Measurements from ENCODE around the gene CRYBG1. TPM values are rescaled to one million over a fixed set of nuclear protein-coding genes. Genes with fewer than 3 reads are reported as not detected.
A peak's percentile ranks its signal among the peaks of the same experiment; 100 is the strongest.

CRYBG1 gene
- total RNA-seq, 1 donor from 2014 or later = 18.2 TPM

DNA sequence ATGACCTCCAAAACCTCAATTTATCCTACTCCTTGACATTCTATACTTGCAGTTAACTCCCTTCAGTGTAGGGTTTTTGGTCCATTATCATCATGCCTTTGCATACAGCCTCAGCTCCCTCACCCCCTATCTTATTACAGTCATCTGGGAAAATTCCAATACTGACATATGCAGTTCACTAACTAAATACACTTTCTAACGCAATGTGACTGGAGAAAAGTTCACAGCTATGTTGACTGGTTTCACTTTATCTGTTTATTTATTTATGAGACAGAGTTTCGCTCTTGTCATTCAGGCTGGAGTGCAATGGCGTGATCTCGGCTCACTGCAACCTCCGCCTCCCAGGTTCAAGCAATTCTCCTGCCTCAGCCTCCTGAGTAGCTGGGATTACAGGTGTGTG lies 64.9 kb downstream of the CRYBG1 start:
- no peak for DNase-seq (ENCODE audit: low spot score)

DNA sequence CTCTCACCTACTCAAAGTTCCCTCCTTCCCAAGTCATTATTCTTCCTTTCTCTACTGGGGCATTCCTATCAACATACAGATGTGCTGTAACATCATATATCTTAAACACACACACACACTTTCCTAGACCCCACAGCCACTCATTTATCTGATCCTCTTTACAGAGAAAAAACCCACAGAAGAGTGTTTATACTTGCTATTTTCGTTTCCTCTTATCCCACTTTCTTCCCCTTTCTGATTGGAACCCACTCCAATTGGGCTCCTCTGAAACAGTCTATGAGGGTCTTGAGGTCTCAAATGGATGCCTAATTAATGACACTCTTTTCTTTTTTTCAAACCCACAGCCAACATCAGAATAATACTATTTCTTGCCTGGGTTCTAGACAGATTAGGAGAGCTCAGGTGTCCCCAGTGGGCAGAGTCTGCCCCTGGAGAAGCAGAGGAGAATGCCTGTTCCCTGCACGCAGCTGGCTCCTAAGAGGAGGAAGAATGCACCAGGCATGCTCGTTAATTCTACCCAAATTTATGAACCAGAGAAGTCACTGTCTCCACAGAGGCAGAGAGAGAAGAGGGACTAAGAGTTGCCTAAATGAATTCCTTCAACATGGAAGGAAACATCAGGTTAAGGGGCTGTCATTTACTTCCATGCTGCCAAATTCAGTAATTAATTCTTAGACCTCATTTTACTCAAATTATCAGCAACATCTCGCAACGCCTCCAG lies 65.9 kb downstream of the CRYBG1 start:
- DNase-seq (ENCODE audit: low spot score) = no peak

DNA sequence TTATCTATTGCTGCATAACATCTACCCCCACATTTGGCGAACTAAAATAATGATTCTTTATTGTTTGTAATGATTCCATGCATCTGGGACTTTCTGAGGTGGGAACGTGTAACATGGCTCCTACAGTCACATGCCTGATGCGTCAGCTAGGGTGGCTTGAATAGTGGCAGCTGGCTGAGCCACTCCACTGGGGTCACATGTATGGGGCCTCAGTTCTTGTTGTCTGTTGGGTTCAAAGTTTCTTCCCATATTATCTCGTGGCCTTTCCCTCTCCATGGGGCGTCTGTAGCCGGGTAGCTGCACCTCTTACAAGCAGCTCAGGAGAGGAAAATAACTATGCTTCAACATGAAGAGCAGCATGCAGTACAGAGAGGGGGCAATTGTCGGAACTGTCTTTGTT lies 69.9 kb downstream of the CRYBG1 start:
- no peak for DNase-seq (ENCODE audit: low spot score)

DNA sequence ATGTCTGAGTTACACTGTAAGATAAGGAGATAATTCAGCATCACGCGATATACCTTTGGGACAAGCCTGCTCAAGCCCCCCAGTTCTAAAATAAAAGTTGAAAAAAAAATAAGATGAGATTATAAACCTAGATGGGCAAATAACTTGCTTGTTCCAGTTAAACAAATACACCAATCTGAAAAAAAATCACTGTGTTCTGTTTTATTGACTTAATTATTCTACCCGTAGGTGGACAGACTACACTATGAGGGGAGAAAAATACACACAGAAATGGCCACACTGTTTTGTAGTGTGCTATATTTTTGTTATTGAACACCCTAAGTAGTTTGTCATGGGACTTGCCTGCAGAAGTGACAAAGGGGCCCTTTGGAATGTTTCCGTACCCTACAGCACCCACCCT lies 70.9 kb downstream of the CRYBG1 start:
- no peak for DNase-seq (ENCODE audit: low spot score)

GRCh38 chr6:106431972-106432371 lies 71.5 kb downstream of the CRYBG1 start:
- DNase-seq (ENCODE audit: low spot score) = no peak

DNA sequence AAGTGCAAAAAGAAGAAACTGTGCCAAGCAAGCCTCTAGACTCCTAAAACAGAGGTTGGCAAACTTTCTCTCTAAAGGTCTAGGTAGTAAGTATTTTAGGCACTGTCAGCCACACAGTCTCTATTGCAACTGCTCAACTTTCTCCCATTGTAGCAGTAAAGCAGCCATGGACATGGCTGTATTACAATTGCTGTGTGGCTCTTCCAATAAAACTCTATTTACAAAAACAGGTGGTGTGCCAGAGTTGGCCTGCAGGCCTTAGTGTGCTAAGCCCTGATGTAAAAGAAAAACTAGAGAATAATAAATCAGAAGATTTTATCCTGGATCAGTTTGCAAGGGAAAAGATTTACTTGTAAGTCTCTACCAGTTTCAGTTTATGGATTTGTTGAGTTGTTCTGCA lies 74.0 kb downstream of the CRYBG1 start:
- no peak for DNase-seq (ENCODE audit: low spot score)

DNA sequence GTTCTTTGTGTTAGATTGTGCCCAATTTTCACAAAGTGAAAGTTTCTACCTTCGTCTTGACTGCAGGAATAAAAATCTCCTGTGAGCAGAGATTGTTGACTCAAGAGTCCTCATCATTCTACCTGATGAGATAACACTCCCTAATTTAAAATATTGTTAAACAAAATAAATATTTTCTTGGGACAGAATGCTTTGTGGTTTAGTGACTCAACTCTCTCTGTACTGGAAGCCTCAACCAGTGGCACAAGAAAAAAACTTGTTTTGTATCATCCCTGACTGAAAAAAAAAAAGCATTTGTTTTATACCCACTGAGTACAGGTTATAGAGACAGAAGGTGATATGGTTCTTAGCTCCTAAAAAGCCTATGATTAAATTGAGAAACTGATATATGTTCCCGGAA lies 78.9 kb downstream of the CRYBG1 start:
- DNase-seq (ENCODE audit: low spot score) = no peak

DNA sequence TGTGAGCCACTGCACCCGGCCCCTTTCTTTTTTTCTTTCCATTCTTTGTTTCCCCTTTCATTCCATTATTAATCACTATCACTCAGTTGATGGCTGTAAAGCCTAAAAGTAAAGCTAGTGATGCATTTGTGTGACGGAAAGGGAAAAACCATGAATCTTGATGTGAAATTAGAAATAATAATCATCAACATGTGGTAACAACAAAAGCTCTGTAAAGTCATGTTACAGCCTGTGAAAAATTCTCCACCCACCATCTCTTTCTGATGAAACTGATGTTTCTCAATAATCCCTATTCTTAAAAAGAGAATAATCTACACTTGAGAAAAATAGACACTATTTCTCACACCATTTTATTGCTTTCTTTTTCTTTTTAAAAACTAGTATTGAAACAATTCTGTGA lies 80.0 kb downstream of the CRYBG1 start:
- no peak for DNase-seq (ENCODE audit: low spot score)

DNA sequence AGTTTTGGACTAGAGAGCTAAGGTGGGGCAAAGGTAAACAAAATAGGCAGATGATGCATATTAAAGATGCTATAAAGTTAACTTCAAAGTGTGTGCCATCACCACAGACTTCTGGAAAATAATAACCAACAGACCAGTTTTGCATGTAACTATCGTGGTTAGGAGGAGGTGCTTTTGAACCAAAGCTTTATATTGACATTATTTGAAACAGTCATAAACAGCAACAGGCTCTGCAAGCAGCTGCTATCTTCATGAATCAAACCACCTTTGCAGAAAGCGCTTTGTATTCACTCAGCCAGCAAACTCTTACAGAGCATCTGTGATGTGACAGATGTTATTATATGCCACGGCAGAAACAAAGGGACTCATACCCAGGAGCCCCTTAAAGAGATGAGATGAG lies 81.9 kb downstream of the CRYBG1 start:
- DNase-seq (ENCODE audit: low spot score) = no peak

GRCh38 chr6:106444777-106445507 lies 84.4 kb downstream of the CRYBG1 start:
- DNase-seq (ENCODE audit: low spot score) = peak; percentile 38

DNA sequence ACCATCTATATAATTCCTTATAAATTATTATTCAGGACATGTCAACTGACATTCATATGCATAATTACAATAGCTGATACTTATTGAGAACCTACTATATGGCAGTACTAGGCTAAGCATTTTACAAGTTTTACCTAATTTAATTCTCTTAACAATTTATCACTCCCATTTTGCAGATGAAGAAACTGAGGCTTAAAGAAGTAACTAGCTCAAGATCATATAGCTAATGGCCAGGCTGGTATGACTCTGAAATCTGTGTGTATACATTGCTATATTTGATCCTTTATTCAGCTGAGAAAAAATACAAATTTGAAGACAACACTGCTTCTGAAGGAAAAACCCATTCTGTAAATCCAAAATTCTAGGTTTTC lies 85.0 kb downstream of the CRYBG1 start:
- DNase-seq (ENCODE audit: low spot score) = no peak

DNA sequence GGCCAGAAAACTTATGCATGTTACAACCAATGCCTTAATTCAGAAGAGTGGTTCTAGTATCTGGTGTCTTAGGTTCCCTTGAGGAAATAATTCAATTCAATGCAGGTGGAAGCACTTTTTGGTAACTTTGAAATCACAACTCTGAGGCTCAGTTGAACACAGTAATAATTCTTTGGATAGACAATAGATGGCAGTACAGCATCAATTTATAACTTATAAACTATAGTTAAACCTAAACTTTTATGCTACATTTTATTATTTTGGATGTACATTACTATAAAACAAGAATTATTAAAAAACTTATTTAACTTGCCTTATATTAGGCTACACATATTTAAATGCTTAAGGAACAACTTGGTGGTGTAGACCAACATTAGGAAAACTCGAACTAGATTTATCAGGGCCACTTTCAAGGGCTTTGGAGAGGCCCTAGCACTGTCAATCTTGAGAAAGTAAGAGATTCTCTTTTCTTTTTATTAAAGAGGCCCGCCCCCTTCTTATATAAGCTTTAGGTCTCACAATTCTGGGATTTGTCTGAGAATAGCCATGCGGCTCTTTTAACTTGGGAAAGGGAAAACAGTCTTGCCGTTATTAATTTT lies 85.9 kb downstream of the CRYBG1 start:
- DNase-seq (ENCODE audit: low spot score) = no peak

GRCh38 chr6:106446983-106447382 lies 86.5 kb downstream of the CRYBG1 start:
- DNase-seq (ENCODE audit: low spot score) = no peak

GRCh38 chr6:106448000-106448426 lies 87.5 kb downstream of the CRYBG1 start:
- DNase-seq (ENCODE audit: low spot score) = no peak

GRCh38 chr6:106450653-106451052 lies 90.1 kb downstream of the CRYBG1 start:
- DNase-seq (ENCODE audit: low spot score) = no peak

GRCh38 chr6:106451439-106451838 lies 90.9 kb downstream of the CRYBG1 start:
- no peak for DNase-seq (ENCODE audit: low spot score)

DNA sequence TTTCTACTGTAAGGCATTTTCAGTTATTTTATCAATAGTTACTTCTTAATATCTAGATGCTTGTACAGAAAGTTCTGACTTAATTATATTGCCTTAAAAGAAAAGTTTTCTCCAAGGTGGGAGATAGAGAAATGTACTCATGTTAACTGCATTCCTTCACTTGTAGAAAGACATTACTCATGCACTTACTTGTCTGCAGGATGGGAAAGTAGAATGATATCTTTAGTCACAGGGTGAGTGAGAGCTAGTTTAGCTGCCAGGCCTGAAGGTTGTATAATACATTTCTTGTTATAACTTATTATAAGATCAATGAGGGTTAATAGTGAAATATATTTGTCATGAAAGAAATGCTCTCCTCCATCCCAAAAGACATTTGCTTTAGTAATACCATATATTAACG lies 92.1 kb downstream of the CRYBG1 start:
- no peak for DNase-seq (ENCODE audit: low spot score)

GRCh38 chr6:106453756-106454367 lies 93.3 kb downstream of the CRYBG1 start:
- no peak for DNase-seq (ENCODE audit: low spot score)

GRCh38 chr6:106456756-106457155 lies 96.2 kb downstream of the CRYBG1 start:
- no peak for DNase-seq (ENCODE audit: low spot score)

DNA sequence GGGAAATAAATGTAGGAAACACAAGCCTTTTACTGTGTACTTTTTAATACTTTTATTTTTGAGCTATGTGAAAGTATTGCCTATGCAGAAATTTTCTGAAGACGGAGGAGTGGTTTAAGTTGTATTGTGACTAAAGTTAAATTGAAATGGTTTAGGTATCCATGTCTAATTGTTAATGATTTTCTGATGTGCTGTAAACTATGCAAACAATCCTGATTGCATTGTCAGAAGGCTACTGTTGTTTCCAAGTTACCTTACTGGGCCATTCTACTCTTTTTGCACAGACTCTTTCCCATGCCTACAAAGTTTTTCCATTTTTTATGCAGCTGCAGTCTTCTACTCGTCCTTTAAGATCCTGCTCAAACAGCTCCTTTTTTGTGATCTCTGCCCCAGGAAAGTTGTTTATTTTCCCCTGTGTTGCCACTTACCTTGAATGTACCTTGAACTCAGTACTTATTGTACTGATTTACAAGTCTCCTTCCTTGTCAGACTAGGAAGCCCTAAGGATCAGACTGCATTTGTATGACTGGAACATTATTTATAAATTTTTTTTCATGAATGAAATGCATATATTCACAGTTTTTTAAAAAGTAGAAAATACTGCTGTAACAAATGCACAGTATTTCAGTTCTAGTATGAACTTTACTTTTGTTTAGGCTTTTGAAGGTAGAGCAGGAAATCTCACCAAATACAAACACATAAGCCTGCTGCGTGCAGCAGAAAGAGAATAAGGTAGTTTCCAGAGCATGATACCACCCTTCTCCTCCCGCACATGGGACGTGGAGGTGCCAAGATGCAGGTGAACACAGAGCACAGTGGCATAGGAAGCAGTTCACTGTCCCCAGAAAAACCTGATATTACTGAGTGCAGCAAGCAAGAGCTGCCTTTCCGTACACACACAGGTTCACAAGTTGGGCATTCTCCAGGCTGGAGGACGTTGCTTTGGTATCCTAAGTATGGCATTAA lies 97.8 kb downstream of the CRYBG1 start:
- no peak for DNase-seq (ENCODE audit: low spot score)

GRCh38 chr6:106460481-106460880 lies 100.0 kb downstream of the CRYBG1 start:
- no peak for DNase-seq (ENCODE audit: low spot score)

DNA sequence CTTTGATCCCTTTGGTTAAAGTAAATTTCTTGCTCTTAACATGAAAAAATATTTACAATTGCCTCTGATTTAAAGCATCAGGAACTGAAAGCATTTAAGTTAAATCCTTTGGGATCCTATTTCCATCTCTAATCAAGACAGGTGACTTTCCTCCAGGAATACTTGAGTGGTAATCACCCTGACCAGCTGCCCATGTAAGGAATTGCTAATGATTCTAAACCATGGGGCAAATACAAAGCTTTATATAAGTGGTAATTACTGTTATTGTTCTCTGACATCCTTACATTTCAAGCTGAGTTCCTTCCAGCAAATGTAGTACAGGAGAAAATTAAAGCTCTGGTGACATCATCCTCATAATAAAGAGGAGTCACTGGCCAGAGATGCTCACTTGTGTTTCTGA lies 100.6 kb downstream of the CRYBG1 start:
- DNase-seq (ENCODE audit: low spot score) = no peak

Measured in mucosa of gallbladder (tissue), 1 donor.